LoVo (cell line): Measurements from ENCODE around the gene C1orf87.

Experiments
- DNase-seq: peaks from one replicate; pipeline ENCODE4 v3.0.0-alpha.2; 2016; ENCODE audit warnings: low spot score

Gene C1orf87

GRCh38 chr1:60063561-60063960 lies 10.0 kb downstream of the C1orf87 start:
- no peak for DNase-seq

GRCh38 chr1:60059468-60059867 lies 14.1 kb downstream of the C1orf87 start:
- DNase-seq, result no peak

GRCh38 chr1:60055336-60055735 lies 18.2 kb downstream of the C1orf87 start:
- no peak for DNase-seq

GRCh38 chr1:60054374-60054773 lies 19.2 kb downstream of the C1orf87 start:
- no peak for DNase-seq

- DNase-seq, result no peak
Observed at GRCh38 chr1:60052601-60053000, 21.0 kb downstream of the C1orf87 start.

GRCh38 chr1:60051191-60051590 lies 22.4 kb downstream of the C1orf87 start:
- DNase-seq, result no peak

- DNase-seq, result no peak
Observed at GRCh38 chr1:60049188-60049587, 24.4 kb downstream of the C1orf87 start.

- DNase-seq, result no peak
Observed at GRCh38 chr1:60044881-60045280, 28.7 kb downstream of the C1orf87 start.

- DNase-seq, result no peak
Observed at GRCh38 chr1:60041783-60042182, 31.8 kb downstream of the C1orf87 start.

- DNase-seq, result no peak
Observed at GRCh38 chr1:60037669-60038068, 35.9 kb downstream of the C1orf87 start.

GRCh38 chr1:60036856-60037460 lies 36.6 kb downstream of the C1orf87 start:
- no peak for DNase-seq

- DNase-seq, result no peak
Observed at GRCh38 chr1:60035921-60036320, 37.6 kb downstream of the C1orf87 start.

GRCh38 chr1:60034999-60035398 lies 38.6 kb downstream of the C1orf87 start:
- no peak for DNase-seq

GRCh38 chr1:60033066-60033465 lies 40.5 kb downstream of the C1orf87 start:
- DNase-seq, result no peak

- DNase-seq, result no peak
Observed at GRCh38 chr1:60031146-60031545, 42.4 kb downstream of the C1orf87 start.

- DNase-seq, result no peak
Observed at GRCh38 chr1:60025552-60025951, 48.0 kb downstream of the C1orf87 start.

- DNase-seq, result no peak
Observed at GRCh38 chr1:60017508-60018205, 55.9 kb downstream of the C1orf87 start.

- no peak for DNase-seq
Observed at GRCh38 chr1:60010690-60011089, 62.9 kb downstream of the C1orf87 start.

GRCh38 chr1:60008500-60008899 lies 65.1 kb downstream of the C1orf87 start:
- no peak for DNase-seq

GRCh38 chr1:60000625-60001024 lies 72.9 kb downstream of the C1orf87 start:
- DNase-seq, result no peak

GRCh38 chr1:59999746-60000145 lies 73.8 kb downstream of the C1orf87 start:
- DNase-seq, result no peak

- no peak for DNase-seq
Observed at GRCh38 chr1:59999006-59999405, 74.6 kb downstream of the C1orf87 start.

GRCh38 chr1:59997479-59998115 lies 76.0 kb downstream of the C1orf87 start:
- DNase-seq, result no peak
